ENCODE data around the gene IRGC. TPM values are rescaled to one million over a fixed set of nuclear protein-coding genes. Genes with fewer than 3 reads are reported as not detected.
A peak's percentile ranks its signal among the peaks of the same experiment; 100 is the strongest.

IRGC gene
- total and polyA plus RNA-seq, 2 of the 13 experiments (the other 11 are each of a cell fraction or from before 2014, with no cell fraction given) = not detected

- 0 out of 2 replicates have a peak, but pooled peaks have one; percentile 52 for TF ChIP-seq TAF1 (CRISPR knock-in tag; IDR thresholded peaks at IDR 0.05)
- no peak for TF ChIP-seq ZNF567 (CRISPR knock-in tag; IDR thresholded peaks at IDR 0.05; ENCODE audit: borderline replicate concordance)
- TF ChIP-seq DNMT1 (CRISPR knock-in tag; IDR thresholded peaks at IDR 0.05) = no peak
- no peak for TF ChIP-seq GRHL1 (CRISPR knock-in tag; conservative IDR thresholded peaks at IDR 0.05)
- TF ChIP-seq ZSCAN5A (CRISPR knock-in tag; IDR thresholded peaks at IDR 0.05; ENCODE audit: borderline replicate concordance) = no peak
- peak; percentile 47; the same call in 1 of the 2 replicates for TF ChIP-seq KDM2A (CRISPR knock-in tag; IDR thresholded peaks at IDR 0.05; ENCODE audit: borderline replicate concordance, low read depth)
- TF ChIP-seq ZSCAN21 (CRISPR knock-in tag; IDR thresholded peaks at IDR 0.05; ENCODE audit: borderline replicate concordance) = no peak; the same call in 1 of the 2 replicates
- TF ChIP-seq BCLAF1 (IDR thresholded peaks at IDR 0.05) = no peak
- TF ChIP-seq ZNF232 (CRISPR knock-in tag; IDR thresholded peaks at IDR 0.05; ENCODE audit: borderline replicate concordance) = no peak
- no peak for TF ChIP-seq SMC3 (IDR thresholded peaks at IDR 0.05; ENCODE audit: low read length)
- TF ChIP-seq ZNF33B (CRISPR knock-in tag; IDR thresholded peaks at IDR 0.05) = no peak
- no peak for TF ChIP-seq KDM4B (CRISPR knock-in tag; IDR thresholded peaks at IDR 0.05)
- no peak for TF ChIP-seq NPAS2 (CRISPR knock-in tag; IDR thresholded peaks at IDR 0.05; ENCODE audit: borderline replicate concordance)
- TF ChIP-seq MED8 (CRISPR knock-in tag; IDR thresholded peaks at IDR 0.05; ENCODE audit: insufficient replicate concordance) = no peak
- TF ChIP-seq ZBTB38 (CRISPR knock-in tag; IDR thresholded peaks at IDR 0.05) = no peak
- peak; percentile 48; the same call in 1 of the 2 replicates for TF ChIP-seq THRA (CRISPR knock-in tag; IDR thresholded peaks at IDR 0.05; ENCODE audit: borderline replicate concordance)
- TF ChIP-seq ZFX (CRISPR knock-in tag; IDR thresholded peaks at IDR 0.05; ENCODE audit: low read depth) = peak; percentile 80
- TF ChIP-seq SAP130 (CRISPR knock-in tag; IDR thresholded peaks at IDR 0.05; ENCODE audit: low read depth) = peak; percentile 37
- TF ChIP-seq ZFP91 (CRISPR knock-in tag; IDR thresholded peaks at IDR 0.05; ENCODE audit: borderline replicate concordance) = peak; percentile 64; the same call in 1 of the 2 replicates
Measured at GRCh38 chr19:43668406-43669109, 47.3 kb upstream of the IRGC start (continued).

Data from HepG2 (cell line).